Natural killer cell (primary cell): ENCODE results near the gene PPP1R12B. TPM values are rescaled to one million over a fixed set of nuclear protein-coding genes. Genes with fewer than 3 reads are reported as not detected.
"Not testable (repeated sequence)": the region's sequence is repeated elsewhere in the genome, so short reads cannot be mapped to it uniquely, and the experiment has no call there.

Source experiments
- ATAC-seq, 3 donors: fragments of 150-1000 bp in 2 of 3; fragments of 200-7000 bp in 1 of 3; cut with Tn5 transposase; 1 replicate in 1 of 3; 2 replicates in 2 of 3; pipeline ENCODE4 v1.10.0; 2021; ENCODE audit warnings: mild to moderate bottlenecking in 2 of 3, moderate library complexity in 2 of 3
- DNase-seq, 2 donors: peaks; one replicate each; pipeline versions ENCODE4 v3.0.0 to v3.0.0-alpha.2; 2013 to 2021; ENCODE audit warnings: mixed read lengths in 1 of 2
- H3K27ac ChIP-seq: one replicate; pipeline ENCODE4 v1.5.1; 2013; ENCODE audit warnings: mild to moderate bottlenecking, low read length
- H3K27me3 ChIP-seq: one replicate; pipeline ENCODE4 v1.6.1; 2013; ENCODE audit warnings: low read length; ENCODE audit not compliant: control insufficient read depth, insufficient read depth
- H3K36me3 ChIP-seq: one replicate; pipeline ENCODE4 v1.6.1; 2013; ENCODE audit warnings: low read length; ENCODE audit not compliant: control insufficient read depth, insufficient read depth
- H3K4me1 ChIP-seq: one replicate; pipeline ENCODE4 v1.6.1; 2013; ENCODE audit warnings: low read length; ENCODE audit not compliant: control insufficient read depth, insufficient read depth
- H3K4me3 ChIP-seq: one replicate; pipeline ENCODE4 v1.5.1; 2013; ENCODE audit warnings: low read length
- H3K9me3 ChIP-seq: one replicate; pipeline ENCODE4 v1.6.1; 2013; ENCODE audit warnings: low read length; ENCODE audit not compliant: control insufficient read depth, insufficient read depth
- H3K27ac Mint-ChIP-seq, 2 donors: one replicate each; pipeline ENCODE4 v1.8.0; 2022; ENCODE audit warnings: mild to moderate bottlenecking in 2 of 2, mixed read lengths in 2 of 2, moderate library complexity in 1 of 2
- H3K27me3 Mint-ChIP-seq, 2 donors: one replicate each; pipeline ENCODE4 v1.8.0; 2022; ENCODE audit warnings: low read depth in 2 of 2, mixed read lengths in 2 of 2
- H3K36me3 Mint-ChIP-seq: one replicate; pipeline ENCODE4 v1.8.0; 2022; ENCODE audit warnings: mixed read lengths
- H3K4me1 Mint-ChIP-seq, 2 donors: one replicate each; pipeline ENCODE4 v1.8.0; 2022; ENCODE audit warnings: mixed read lengths in 2 of 2
- H3K4me3 Mint-ChIP-seq: one replicate; pipeline ENCODE4 v1.8.0; 2022; ENCODE audit warnings: mild to moderate bottlenecking, moderate library complexity, mixed read lengths
- H3K9me3 Mint-ChIP-seq, 2 donors: one replicate each; pipeline ENCODE4 v1.8.0; 2022; ENCODE audit warnings: mixed read lengths in 2 of 2
- WGBS: methylation state at CpG from one replicate; pipeline ENCODE4 v1.1.7; 2013; ENCODE audit warnings: missing lambda C conversion rate; ENCODE audit not compliant: insufficient coverage; 5-methylcytosine and 5-hydroxymethylcytosine counted together
- intact Hi-C: fragments of 100-400 bp; cut with micrococcal nuclease; formaldehyde crosslinking; loops from one replicate; pipeline ENCODE4 v1.14.2; 2022
- total RNA-seq, 4 donors: library from RNA; stranded (reverse); fragments of 120-200 nt in 1 of 4; gene quantifications; one replicate each; pipeline versions ENCODE4 v1.2.3 to v1.2.4, GENCODE V29; 2013 to 2022
- TF ChIP-seq, protein P1 (sequence below): fragments of 200-600 bp; IDR thresholded peaks from one replicate; pipeline ENCODE4 v1.8.0; 2022; ENCODE audit warnings: antibody characterized with exemption

PPP1R12B gene
- total RNA-seq, 3 donors from 2014 or later (not counting 1 experiment from before 2014, with no cell fraction given): 27.8 to 47.5 (median 46.5) TPM

DNA sequence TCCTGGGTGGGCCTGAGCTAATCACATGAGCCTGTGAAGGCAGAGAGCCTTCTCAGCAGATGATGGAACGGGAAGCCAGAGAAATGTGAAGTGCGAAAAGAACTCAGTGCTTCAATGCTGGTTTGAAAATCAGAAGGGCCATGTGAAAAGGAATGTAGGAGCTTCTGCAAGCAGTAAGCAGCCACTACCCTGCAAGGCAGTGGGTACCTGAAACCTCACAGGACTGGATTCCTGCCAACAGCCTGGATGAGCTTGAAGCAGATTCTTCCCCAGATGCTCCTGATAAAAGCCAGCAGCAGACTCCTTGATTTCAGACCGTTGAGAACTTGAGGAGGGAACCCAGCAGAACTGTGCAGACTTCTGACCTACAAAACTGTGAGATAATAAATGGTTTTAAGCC, 203.2 kb downstream of the PPP1R12B start:
- Histone ChIP-seq H3K27me3 (no peaks in the 10 kb centered on the region), H3K36me3 (no peaks in the 10 kb centered on the region), H3K4me1 (no peaks in the 10 kb centered on the region), H3K4me3 (no peak overlapping the region), H3K27ac (no peak overlapping the region), H3K9me3 (no peaks in the 10 kb centered on the region)
- no peaks in the 10 kb centered on the region for H3K27me3 Mint-ChIP-seq
- 73% methylated on average over 3 of the region's 3 CpGs for WGBS
- TF ChIP-seq, protein P1, sequence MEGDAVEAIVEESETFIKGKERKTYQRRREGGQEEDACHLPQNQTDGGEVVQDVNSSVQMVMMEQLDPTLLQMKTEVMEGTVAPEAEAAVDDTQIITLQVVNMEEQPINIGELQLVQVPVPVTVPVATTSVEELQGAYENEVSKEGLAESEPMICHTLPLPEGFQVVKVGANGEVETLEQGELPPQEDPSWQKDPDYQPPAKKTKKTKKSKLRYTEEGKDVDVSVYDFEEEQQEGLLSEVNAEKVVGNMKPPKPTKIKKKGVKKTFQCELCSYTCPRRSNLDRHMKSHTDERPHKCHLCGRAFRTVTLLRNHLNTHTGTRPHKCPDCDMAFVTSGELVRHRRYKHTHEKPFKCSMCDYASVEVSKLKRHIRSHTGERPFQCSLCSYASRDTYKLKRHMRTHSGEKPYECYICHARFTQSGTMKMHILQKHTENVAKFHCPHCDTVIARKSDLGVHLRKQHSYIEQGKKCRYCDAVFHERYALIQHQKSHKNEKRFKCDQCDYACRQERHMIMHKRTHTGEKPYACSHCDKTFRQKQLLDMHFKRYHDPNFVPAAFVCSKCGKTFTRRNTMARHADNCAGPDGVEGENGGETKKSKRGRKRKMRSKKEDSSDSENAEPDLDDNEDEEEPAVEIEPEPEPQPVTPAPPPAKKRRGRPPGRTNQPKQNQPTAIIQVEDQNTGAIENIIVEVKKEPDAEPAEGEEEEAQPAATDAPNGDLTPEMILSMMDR: no peak
- DNase-seq: no peak
- H3K27ac Mint-ChIP-seq: no peak overlapping the region
- intact Hi-C loops: no loop called here
- no peak overlapping the region for H3K4me3 Mint-ChIP-seq
- H3K9me3 Mint-ChIP-seq: no peaks in the 10 kb centered on the region
- no peak for ATAC-seq
- no peaks in the 10 kb centered on the region for H3K36me3 Mint-ChIP-seq
- peaks cover 5 to 7% of the 10 kb centered on the region in 2 donors for H3K4me1 Mint-ChIP-seq

DNA sequence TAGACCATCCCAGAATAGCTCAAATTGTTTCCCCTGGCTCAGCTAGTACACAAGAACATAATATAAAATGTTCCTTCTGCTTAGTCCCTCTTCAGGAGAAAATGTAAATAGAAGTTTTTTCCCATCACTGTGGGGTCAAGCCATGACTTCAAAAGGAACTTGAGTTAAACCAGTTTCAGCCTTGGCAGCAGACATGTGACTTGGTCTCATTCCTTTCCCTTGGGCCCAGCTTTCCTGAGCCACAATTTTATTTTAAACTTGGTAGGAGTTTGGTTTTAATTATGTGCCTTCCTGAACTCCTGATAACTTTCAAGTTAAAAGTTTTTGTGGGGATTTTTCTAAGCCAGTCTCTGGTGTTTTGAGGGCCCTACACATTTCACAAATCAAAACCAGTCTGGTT, 204.1 kb downstream of the PPP1R12B start:
- H3K36me3 Mint-ChIP-seq, H3K4me3 ChIP-seq, H3K9me3 Mint-ChIP-seq, intact Hi-C loops, H3K27ac ChIP-seq, H3K9me3 ChIP-seq, H3K27me3 ChIP-seq, ATAC-seq, H3K4me1 ChIP-seq, H3K27me3 Mint-ChIP-seq, H3K4me1 Mint-ChIP-seq, H3K36me3 ChIP-seq, H3K27ac Mint-ChIP-seq, DNase-seq, H3K4me3 Mint-ChIP-seq: not testable (repeated sequence)

DNA sequence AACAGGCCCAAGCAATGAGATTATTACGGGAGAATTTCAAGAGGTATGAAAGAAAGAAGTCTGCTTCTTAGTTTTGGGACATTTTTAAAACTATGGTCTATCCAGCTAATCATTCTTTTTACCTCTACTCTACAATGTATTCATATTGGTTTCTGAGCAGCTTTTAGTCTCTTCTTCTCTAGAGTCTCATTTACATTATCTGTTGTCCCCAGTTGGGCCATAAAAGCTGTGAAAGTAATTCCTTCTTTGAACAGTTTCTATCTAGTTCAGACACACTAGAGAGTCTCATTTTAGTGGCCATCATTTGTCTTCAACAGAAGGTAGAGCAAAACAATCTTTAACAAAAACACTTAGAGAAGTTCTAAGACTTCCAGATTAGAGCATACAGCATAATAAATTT, 204.6 kb downstream of the PPP1R12B start:
- H3K27me3 Mint-ChIP-seq, H3K9me3 ChIP-seq, H3K36me3 ChIP-seq, H3K27ac Mint-ChIP-seq, H3K4me1 ChIP-seq, H3K27me3 ChIP-seq, DNase-seq, intact Hi-C loops, H3K4me3 ChIP-seq, H3K4me1 Mint-ChIP-seq, H3K9me3 Mint-ChIP-seq, H3K27ac ChIP-seq, ATAC-seq, H3K36me3 Mint-ChIP-seq, H3K4me3 Mint-ChIP-seq: not testable (repeated sequence)
- no CpG with 5 or more reads among the region's 1 CpG for WGBS

DNA sequence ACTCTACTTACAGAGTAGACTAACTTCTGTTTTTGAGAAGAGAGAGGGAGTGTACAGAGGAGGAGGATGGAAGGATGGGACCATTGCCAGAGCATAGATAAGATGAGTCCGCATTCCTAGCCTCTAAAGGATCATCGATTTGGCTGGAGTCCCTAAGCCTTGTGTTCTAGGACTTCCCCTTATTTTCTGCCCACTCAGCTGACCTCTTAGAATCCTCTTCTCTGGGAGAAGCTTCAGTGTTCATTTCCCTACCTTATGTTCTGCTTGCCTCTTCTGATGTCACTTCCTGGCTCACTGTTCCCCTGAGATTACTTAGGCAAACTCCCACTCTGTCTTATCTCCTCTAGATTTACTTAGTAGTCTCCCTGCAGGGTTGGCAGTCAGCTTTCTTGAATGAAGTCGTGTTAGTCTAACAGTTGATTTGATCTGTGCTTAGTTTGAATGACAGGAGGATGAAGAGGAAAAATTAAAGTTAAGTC, 205.1 kb downstream of the PPP1R12B start:
- no peak overlapping the region for H3K4me3 Mint-ChIP-seq
- intact Hi-C loops: no loop called here
- Histone ChIP-seq H3K4me1 (no peaks in the 10 kb centered on the region), H3K27ac (no peak overlapping the region), H3K36me3 (no peaks in the 10 kb centered on the region), H3K27me3 (no peaks in the 10 kb centered on the region), H3K4me3 (no peak overlapping the region), H3K9me3 (no peaks in the 10 kb centered on the region)
- H3K27me3 Mint-ChIP-seq: no peaks in the 10 kb centered on the region
- ATAC-seq (no peak), DNase-seq (no peak)
- H3K9me3 Mint-ChIP-seq: no peaks in the 10 kb centered on the region
- peaks cover 0 to 6% of the 10 kb centered on the region in 2 donors for H3K4me1 Mint-ChIP-seq
- H3K27ac Mint-ChIP-seq: peak overlapping the region in 1 of 2 donors; percentile 14
- WGBS: 96% methylated on average over 2 of the region's 3 CpGs
- H3K36me3 Mint-ChIP-seq: no peaks in the 10 kb centered on the region
- TF ChIP-seq, protein P1: no peak

DNA sequence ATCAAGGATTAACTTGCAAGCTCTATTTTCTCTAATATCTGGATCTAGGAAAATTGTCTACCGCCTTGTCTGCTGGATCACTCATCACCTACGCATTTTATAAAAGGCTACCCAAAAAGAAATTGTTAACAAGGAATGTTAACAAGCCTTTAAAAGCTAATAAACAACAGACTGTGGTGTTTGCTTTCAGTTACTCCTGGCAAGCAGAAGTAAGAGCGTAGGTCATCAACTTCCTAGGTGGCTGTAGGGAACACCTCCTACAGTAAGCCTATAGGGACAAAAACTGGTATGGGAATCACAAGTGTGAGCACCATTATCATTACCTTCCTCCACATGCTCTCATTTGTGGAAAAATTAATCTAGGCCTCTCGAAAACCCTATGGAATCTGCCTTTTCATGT, 206.1 kb downstream of the PPP1R12B start:
- H3K27ac ChIP-seq, H3K9me3 ChIP-seq, H3K27me3 ChIP-seq, H3K4me3 Mint-ChIP-seq, H3K9me3 Mint-ChIP-seq, intact Hi-C loops, ATAC-seq, H3K4me1 Mint-ChIP-seq, DNase-seq, H3K4me1 ChIP-seq, H3K36me3 ChIP-seq, H3K27me3 Mint-ChIP-seq, H3K4me3 ChIP-seq, H3K36me3 Mint-ChIP-seq, H3K27ac Mint-ChIP-seq: not testable (repeated sequence)
- WGBS: 100% methylated on average over 3 of the region's 4 CpGs

DNA sequence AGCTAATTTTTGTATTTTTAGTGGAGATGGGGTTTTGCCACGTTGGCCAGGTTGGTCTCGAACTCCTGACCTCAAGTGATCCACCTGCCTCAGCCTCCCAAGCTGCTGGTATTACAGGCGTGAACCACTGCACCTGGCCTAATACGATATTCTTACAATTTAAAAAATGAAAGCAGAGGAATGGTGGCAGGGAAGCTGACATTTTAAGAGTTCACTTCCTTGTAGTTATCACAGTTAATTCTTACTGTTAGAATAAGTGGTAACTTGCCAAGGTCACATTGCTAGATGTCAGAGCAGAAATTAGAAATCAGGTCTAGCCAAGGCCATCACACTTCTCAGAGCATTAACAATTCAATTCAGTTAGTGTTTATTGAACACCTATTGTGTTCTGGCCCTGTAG, 207.5 kb downstream of the PPP1R12B start:
- H3K4me3 ChIP-seq, H3K4me1 ChIP-seq, H3K27me3 ChIP-seq, intact Hi-C loops, H3K27ac Mint-ChIP-seq, ATAC-seq, H3K4me3 Mint-ChIP-seq, H3K9me3 ChIP-seq, DNase-seq, H3K36me3 Mint-ChIP-seq, H3K27me3 Mint-ChIP-seq, H3K27ac ChIP-seq, H3K4me1 Mint-ChIP-seq, H3K36me3 ChIP-seq, H3K9me3 Mint-ChIP-seq: not testable (repeated sequence)
- WGBS: 96% methylated on average over 4 of the region's 4 CpGs

DNA sequence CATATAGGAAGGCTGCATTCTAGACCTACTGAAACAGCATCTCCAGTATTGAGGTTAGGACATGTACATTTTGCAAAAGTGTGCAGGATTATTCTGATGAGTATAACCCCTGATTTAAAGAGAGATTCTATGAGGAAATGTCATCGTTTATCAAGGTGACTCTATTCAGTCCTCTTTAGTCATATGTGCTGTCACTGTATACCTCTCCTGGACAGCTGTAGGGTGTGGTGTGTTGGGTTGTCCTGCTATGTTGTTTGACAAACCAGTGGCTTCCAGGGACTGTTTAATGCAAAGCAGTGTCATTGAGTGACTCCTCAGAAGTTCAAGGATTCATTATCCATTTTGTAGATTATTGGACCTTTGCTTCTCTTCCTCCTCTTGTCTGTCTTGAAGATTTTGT, 209.2 kb downstream of the PPP1R12B start:
- H3K27ac Mint-ChIP-seq, ATAC-seq, H3K9me3 ChIP-seq, H3K27ac ChIP-seq, H3K4me3 Mint-ChIP-seq, H3K4me3 ChIP-seq, H3K27me3 ChIP-seq, DNase-seq, H3K4me1 ChIP-seq, H3K9me3 Mint-ChIP-seq, H3K27me3 Mint-ChIP-seq, H3K36me3 ChIP-seq, H3K36me3 Mint-ChIP-seq, intact Hi-C loops: not testable (repeated sequence)
- H3K4me1 Mint-ChIP-seq: peaks cover 9 to 15% of the 10 kb centered on the region in 2 donors
- 100% methylated on average over 1 of the region's 1 CpG for WGBS
